Measurements from ENCODE around the gene OR2AT4.
"Not testable (repeated sequence)": the region's sequence is repeated elsewhere in the genome, so short reads cannot be mapped to it uniquely, and the experiment has no call there.

The OR2AT4 gene

GRCh38 chr11:75103380-75104026 is 6.8 kb upstream of the OR2AT4 start:
- DNase-seq (ENCODE audit: low read depth in 2 of 2): no peak

- no peak for DNase-seq (ENCODE audit: low read depth in 2 of 2)
Observed at GRCh38 chr11:75101424-75102128, 4.9 kb upstream of the OR2AT4 start.

- DNase-seq (ENCODE audit: low read depth in 2 of 2): peak; percentile 1 to 8
Observed at GRCh38 chr11:75100314-75100713, 3.6 kb upstream of the OR2AT4 start.

GRCh38 chr11:75099635-75100034 is 3.0 kb upstream of the OR2AT4 start:
- no peak for DNase-seq (ENCODE audit: low read depth in 2 of 2)

GRCh38 chr11:75098835-75099439 is 2.3 kb upstream of the OR2AT4 start:
- DNase-seq (ENCODE audit: low read depth in 2 of 2): not testable (repeated sequence)

DNA sequence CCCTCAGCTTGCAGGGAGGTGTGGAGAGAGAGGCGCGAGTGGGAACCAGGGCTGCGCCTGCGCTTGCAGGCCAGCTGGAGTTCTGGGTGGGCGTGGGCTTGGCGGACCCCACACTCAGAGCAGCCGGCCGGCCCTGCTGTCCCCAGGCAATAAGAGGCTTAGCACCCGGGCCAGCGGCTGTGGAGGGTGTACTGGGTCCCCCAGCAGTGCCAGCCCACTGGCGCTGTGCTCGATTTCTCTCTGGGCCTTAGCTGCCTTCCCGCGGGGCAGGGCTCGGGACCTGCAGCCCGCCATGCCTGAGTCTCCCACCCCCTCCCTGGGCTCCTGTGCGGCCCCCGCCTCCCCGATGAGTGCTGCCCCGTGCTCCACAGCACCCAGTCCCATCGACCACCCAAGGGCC is 1.5 kb upstream of the OR2AT4 start:
- not testable (repeated sequence) for DNase-seq (ENCODE audit: low read depth in 2 of 2)

- DNase-seq (ENCODE audit: low read depth in 2 of 2): no peak
Observed at GRCh38 chr11:75097173-75097557, 489 bp upstream of the OR2AT4 start.

DNA sequence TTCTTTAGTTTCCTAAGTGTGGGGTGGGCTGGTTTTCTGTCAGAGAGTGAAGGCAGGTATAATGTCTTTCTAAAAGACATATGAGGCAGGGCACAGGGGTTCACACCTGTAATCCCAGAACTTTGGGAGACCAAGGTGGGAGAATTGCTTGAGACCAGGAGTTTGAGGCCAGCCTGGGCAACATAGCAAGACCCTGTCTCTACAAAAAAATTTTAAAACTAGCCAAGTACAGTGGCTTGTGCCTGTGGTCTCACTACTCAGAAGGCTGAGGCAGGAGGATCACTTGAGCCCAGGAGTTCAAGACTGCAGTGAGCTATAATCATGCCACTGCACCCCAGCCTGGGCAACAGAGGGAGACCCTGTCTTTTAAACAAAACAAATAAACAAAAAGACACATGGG is 2.3 kb downstream of the OR2AT4 start:
- DNase-seq (ENCODE audit: low read depth in 2 of 2): not testable (repeated sequence)

GRCh38 chr11:75090671-75091177 is 6.0 kb downstream of the OR2AT4 start:
- no peak for DNase-seq (ENCODE audit: low read depth in 2 of 2)

DNA sequence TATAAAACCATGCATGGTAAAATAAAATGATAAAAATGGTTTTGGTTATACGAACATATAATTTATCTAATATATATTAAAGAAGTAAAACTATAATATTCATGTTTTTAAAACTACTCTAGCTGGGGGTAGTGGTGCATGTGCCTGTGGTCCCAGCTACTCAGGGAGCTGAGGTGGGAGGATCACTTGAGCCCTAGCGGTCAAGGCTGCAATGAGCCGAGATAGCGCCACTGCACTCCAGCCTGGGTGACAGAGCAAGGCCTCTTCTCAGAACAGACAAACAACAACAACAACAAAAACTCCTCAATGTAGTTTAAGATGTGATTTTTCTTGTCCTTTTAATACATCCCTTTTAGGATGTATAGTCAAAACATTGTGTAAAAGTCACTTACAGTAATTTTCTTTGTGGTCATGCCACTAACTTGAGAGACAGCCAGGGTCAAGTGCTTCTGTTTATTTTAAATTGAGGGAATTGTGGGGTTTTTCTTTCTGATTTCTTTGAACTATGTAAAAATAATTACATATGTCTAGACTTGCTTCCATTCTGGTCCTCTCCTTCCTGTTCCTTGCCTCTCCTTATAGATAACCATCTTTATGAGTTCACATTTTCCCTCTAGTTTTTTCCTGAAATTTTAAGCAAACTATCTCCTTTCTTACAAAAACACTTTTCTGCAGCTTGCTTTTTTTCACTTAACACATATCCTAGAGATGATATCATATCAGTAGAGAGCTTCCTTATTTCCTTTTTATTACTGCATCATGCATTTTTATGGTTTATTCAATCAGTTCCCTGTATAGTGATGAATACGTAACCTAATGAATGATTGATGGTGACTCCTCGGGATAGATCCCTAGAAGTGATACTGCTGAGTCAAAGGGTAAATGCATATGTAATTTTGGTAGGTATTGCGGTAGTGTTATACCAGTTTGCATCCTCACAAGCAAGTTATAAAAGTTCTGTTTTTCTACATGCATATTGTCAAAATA is 9.1 kb downstream of the OR2AT4 start:
- no peak for DNase-seq (ENCODE audit: low read depth in 2 of 2)

- DNase-seq (ENCODE audit: low read depth in 2 of 2): no peak
Observed at GRCh38 chr11:75084883-75085282, 11.8 kb downstream of the OR2AT4 start.

DNA sequence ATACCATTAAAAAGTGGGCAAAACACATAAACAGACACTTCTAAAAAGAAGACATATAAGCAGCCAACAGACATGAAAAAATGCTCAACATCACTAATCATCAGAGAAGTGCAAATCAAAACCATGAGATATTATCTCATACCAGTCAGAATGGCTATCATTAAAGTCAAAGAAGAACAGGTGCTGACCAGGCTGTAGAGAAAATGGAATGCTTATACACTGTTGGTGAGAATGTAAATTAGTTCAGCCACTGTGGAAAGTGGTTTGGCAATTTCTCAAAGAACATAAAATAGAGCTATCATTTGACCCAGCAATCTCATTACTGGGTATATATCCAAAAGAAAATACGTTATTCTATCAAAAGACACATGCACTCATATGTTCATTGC is 13.5 kb downstream of the OR2AT4 start:
- DNase-seq (ENCODE audit: low read depth in 2 of 2): no peak

DNA sequence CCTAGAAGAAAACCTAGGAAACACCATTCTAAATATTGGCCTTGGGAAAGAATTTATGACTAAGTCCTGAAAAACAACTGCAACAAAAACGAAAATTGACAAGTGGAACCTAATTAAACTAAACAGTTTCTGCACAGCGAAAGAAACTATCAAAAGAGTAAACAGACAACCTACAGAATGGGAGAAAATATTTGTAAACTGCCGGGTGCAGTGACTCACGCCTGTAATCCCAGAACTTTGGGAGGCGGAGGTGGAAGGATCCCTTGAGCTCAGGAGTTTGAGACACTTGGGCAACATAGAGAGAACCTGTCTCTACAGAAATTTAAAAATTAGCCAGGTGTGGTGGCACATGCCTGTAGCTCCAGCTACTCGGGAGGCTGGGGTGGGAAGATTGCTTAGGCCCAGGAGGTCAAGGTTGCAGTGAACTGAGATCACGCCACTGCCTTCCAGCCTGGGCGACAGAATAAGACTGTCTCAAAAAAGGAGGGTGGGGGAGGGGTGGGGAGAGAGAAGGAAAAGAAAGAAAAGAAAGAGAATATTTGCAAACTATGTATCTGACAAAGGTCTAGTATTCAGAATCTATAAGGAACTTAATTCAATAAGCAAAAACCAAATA is 14.0 kb downstream of the OR2AT4 start:
- DNase-seq (ENCODE audit: low read depth in 2 of 2): no peak

GRCh38 chr11:75079546-75079945 is 17.1 kb downstream of the OR2AT4 start:
- DNase-seq (ENCODE audit: low read depth in 2 of 2): no peak

DNA sequence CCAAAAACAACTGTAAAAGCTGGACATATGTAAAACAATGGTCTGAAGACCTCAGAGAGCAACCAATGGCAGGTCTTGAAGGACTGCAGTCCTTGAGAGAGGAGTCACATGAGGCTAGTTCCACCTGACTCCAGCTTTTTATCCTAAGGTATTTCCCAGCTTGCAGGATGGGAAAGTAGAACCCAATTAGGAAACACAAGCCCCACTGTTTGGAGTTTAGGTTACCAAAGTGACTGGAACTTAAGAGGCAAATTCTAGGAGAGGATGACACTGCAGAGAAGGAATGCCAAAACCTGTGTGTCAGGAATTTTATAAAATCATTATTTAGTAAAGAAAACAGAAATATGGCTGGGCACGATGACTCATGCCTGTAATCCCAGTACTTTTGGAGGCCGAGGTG is 18.4 kb downstream of the OR2AT4 start:
- DNase-seq (ENCODE audit: low read depth in 2 of 2): no peak

- DNase-seq (ENCODE audit: low read depth in 2 of 2): no peak
Observed at GRCh38 chr11:75077316-75077715, 19.4 kb downstream of the OR2AT4 start.

DNA sequence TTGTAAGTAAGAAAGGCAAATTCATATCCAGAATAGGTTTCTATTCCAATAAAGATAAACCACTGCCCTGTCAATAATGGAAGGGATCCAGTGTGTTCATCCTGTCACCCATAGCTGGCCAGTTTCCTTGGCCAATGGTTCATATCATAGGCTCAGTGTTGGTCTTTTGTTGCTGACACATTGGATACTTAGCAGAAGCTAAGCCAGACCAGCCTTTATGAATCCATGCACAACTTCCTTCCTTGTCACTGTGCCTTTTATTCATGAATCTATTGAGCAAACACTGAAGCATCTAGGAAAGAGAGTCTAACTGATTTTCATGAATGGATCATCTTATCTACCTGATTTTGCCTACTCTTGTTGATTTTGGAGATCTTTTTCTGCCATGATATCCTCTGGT is 20.0 kb downstream of the OR2AT4 start:
- no peak for DNase-seq (ENCODE audit: low read depth in 2 of 2)

GRCh38 chr11:75073459-75074190 is 23.1 kb downstream of the OR2AT4 start:
- DNase-seq (ENCODE audit: low read depth in 2 of 2): no peak

DNA sequence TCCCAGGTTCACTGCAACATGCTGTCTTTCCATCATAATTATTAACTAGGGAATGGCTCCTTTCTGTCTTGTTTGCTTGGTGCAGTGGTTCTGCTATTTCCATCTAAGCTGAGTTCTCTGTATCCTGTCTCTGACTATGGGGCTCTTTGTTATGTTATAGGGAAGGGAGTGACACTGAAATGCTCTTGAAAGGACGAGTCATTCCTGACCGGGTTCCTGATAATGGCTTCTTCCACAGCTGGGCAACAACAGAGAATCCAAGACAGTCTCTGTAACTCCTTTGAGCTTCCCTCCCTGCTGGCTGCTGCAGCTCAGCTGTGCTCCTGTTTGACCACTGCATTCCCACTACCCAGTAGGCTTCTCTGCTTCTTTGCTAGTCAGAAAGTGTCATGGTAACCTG is 24.1 kb downstream of the OR2AT4 start:
- no peak for DNase-seq (ENCODE audit: low read depth in 2 of 2)

DNA sequence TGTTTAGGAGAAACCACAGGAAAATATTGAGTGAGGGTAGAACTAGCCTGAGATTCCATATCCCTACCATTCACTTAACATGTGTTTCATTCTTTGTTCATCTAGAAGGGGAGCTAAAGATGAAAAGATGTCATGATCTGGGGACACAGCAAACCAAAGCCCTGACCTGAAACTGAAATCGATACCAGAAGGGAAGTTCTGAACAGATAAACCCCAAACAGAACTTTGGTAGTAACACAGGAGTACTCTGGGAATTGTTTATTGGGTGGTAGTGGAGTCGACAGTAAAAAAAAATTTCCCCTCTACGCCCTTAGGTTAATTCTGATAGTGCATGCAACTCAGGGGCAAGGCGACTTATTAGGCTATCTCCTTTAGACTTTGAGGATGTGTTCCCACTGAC is 27.2 kb downstream of the OR2AT4 start:
- DNase-seq (ENCODE audit: low read depth in 2 of 2): no peak

DNA sequence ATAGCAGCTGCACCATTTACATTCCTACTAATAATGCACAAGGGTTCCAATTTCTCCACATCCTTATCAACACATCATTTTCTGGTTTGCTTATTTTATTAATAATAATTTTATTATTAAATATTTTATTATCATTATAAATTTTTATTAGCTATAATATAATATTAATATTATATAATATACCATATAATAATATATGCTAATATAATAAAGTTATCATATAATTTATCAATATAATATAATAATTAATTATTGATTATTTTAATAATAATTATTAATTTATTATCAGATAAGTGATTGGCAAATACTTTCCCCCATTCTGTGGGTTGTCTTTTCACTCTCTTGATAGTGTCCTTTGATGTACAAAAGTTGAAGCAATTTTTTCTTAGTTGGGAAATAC is 27.7 kb downstream of the OR2AT4 start:
- no peak for DNase-seq (ENCODE audit: low read depth in 2 of 2)
